Astrocyte of the spinal cord (primary cell): ENCODE data around the gene PTGES3.

ENCODE experiments used
- DNase-seq: peaks from one replicate; pipeline ENCODE4 v3.0.0; 2011; ENCODE audit warnings: low read depth, low spot score
- H3K4me3 ChIP-seq: 2 replicates; pipeline ENCODE4 v1.5.1; 2011; ENCODE audit warnings: low read depth, mild to moderate bottlenecking, low read length, moderate library complexity
- CTCF ChIP-seq: IDR thresholded peaks from 2 replicates; pipeline ENCODE4 v1.5.1; 2012; ENCODE audit warnings: low read depth, mild to moderate bottlenecking, low read length, inconsistent platforms
- in situ Hi-C: cut with HindIII; loops from 2 replicates; pipeline ENCODE4 v1.10.0; 2017; ENCODE audit warnings: low sequenced_read_pairs

PTGES3 gene

GRCh38 chr12:56676851-56677580 is 11.1 kb downstream of the PTGES3 start:
- in situ Hi-C loops, result no loop called here
- TF ChIP-seq CTCF, result no peak
- DNase-seq, result no peak
- no peak overlapping the region for H3K4me3 ChIP-seq

- in situ Hi-C loops, result no loop called here
- no peak overlapping the region for H3K4me3 ChIP-seq
- DNase-seq, result no peak
- TF ChIP-seq CTCF, result no peak
Measured at GRCh38 chr12:56671608-56672007, 16.5 kb downstream of the PTGES3 start.

GRCh38 chr12:56670836-56671235 is 17.2 kb downstream of the PTGES3 start:
- no peak overlapping the region for H3K4me3 ChIP-seq
- in situ Hi-C loops, result no loop called here
- DNase-seq, result no peak
- no peak for TF ChIP-seq CTCF

- no peak overlapping the region for H3K4me3 ChIP-seq
- DNase-seq, result no peak
- TF ChIP-seq CTCF, result no peak
- in situ Hi-C loops, result no loop called here
Measured at GRCh38 chr12:56668197-56668457, 20.0 kb downstream of the PTGES3 start.

- in situ Hi-C loops, result no loop called here
- H3K4me3 ChIP-seq, result no peak overlapping the region
- DNase-seq, result no peak
- TF ChIP-seq CTCF, result no peak
Measured at GRCh38 chr12:56661979-56662638, 26.0 kb downstream of the PTGES3 start.

GRCh38 chr12:56661560-56661959 is 26.5 kb downstream of the PTGES3 start:
- DNase-seq, result no peak
- no peak for TF ChIP-seq CTCF
- no peak overlapping the region for H3K4me3 ChIP-seq
- in situ Hi-C loops, result no loop called here
